Embryonic facial prominence (tissue), 1 donor: ENCODE results near the gene ASB2.

Source experiments
- DNase-seq: peaks from one replicate; pipeline ENCODE4 v3.0.0-alpha.2; 2016; ENCODE audit errors: extremely low spot score

The ASB2 gene

GRCh38 chr14:93929048-93929535, 47.3 kb downstream of the ASB2 start:
- DNase-seq, result no peak

- DNase-seq, result no peak
These were observed 48.0 kb downstream of the ASB2 start for GRCh38 chr14:93928184-93929047.

GRCh38 chr14:93927800-93928145, 48.6 kb downstream of the ASB2 start:
- no peak for DNase-seq

- no peak for DNase-seq
These were observed 49.2 kb downstream of the ASB2 start, which contains the start of gene FAM181A for GRCh38 chr14:93926873-93927799. Gene FAM181A, plus strand, starts transcription at chr14:93927344. Its CDS starts 942 bp downstream, at chr14:93928286.

GRCh38 chr14:93926245-93926872, 50.0 kb downstream of the ASB2 start:
- no peak for DNase-seq

GRCh38 chr14:93925374-93925895, 50.9 kb downstream of the ASB2 start:
- DNase-seq, result no peak

- DNase-seq, result no peak
These were observed 51.6 kb downstream of the ASB2 start for GRCh38 chr14:93924592-93925355.

- no peak for DNase-seq
These were observed 52.7 kb downstream of the ASB2 start for GRCh38 chr14:93923626-93924025.

GRCh38 chr14:93921001-93921806, 55.2 kb downstream of the ASB2 start:
- DNase-seq, result no peak

GRCh38 chr14:93917141-93917540, 59.2 kb downstream of the ASB2 start:
- no peak for DNase-seq

- no peak for DNase-seq
These were observed 59.9 kb downstream of the ASB2 start for GRCh38 chr14:93916498-93916897.

- DNase-seq, result no peak
These were observed 60.6 kb downstream of the ASB2 start for GRCh38 chr14:93915800-93916199.

GRCh38 chr14:93915070-93915705, 61.2 kb downstream of the ASB2 start:
- DNase-seq, result no peak

- DNase-seq, result no peak
These were observed 62.1 kb downstream of the ASB2 start for GRCh38 chr14:93914278-93914677.

GRCh38 chr14:93912782-93913181, 63.6 kb downstream of the ASB2 start:
- DNase-seq, result no peak

GRCh38 chr14:93911975-93912615, 64.3 kb downstream of the ASB2 start:
- DNase-seq, result no peak

GRCh38 chr14:93909429-93910128, 66.8 kb downstream of the ASB2 start:
- no peak for DNase-seq
